Activated CD4-positive, alpha-beta T cell treated with anti-CD3 and anti-CD28 coated beads, Interleukin-2, amount 10 ng/mL, durations not matched to agents 7 days and 5 days (primary cell): ENCODE data around the gene SPDYE4. TPM values are rescaled to one million over a fixed set of nuclear protein-coding genes. Genes with fewer than 3 reads are reported as not detected.

Experiments
- CTCF ChIA-PET: fragments of 350-600 bp; sonication (Branson Sonifier 250); formaldehyde crosslinking; loops from one replicate; lab custom pipeline; 2021; ENCODE audit warnings: antibody characterized with exemption; lab: Charles Lee
- POLR2A ChIA-PET: fragments of 350-600 bp; sonication (Branson Sonifier 250); formaldehyde crosslinking; loops from one replicate; lab custom pipeline; 2021; ENCODE audit warnings: antibody characterized with exemption; lab: Charles Lee
- DNase-seq: peaks from one replicate; pipeline ENCODE4 v3.0.0-alpha.2; 2020
- H3K27ac Mint-ChIP-seq: one replicate; pipeline ENCODE4 v1.8.0; 2021; ENCODE audit warnings: mild to moderate bottlenecking, moderate library complexity, mixed read lengths
- H3K27me3 Mint-ChIP-seq: one replicate; pipeline ENCODE4 v1.8.0; 2021; ENCODE audit warnings: mixed read lengths
- H3K36me3 Mint-ChIP-seq: one replicate; pipeline ENCODE4 v1.8.0; 2021; ENCODE audit warnings: low read depth, mixed read lengths
- H3K4me1 Mint-ChIP-seq: one replicate; pipeline ENCODE4 v1.8.0; 2021; ENCODE audit warnings: mixed read lengths
- H3K4me3 Mint-ChIP-seq: one replicate; pipeline ENCODE4 v1.8.0; 2021; ENCODE audit warnings: mild to moderate bottlenecking, moderate library complexity, mixed read lengths
- H3K9me3 Mint-ChIP-seq: one replicate; pipeline ENCODE4 v1.8.0; 2021; ENCODE audit warnings: mixed read lengths
- total RNA-seq, 2 experiments: library from RNA; stranded (reverse); gene quantifications; one replicate each; pipeline ENCODE4 v1.2.3, GENCODE V29; 2021

SPDYE4 gene
- total RNA-seq, 2 experiments from 2014 or later = not detected

DNA sequence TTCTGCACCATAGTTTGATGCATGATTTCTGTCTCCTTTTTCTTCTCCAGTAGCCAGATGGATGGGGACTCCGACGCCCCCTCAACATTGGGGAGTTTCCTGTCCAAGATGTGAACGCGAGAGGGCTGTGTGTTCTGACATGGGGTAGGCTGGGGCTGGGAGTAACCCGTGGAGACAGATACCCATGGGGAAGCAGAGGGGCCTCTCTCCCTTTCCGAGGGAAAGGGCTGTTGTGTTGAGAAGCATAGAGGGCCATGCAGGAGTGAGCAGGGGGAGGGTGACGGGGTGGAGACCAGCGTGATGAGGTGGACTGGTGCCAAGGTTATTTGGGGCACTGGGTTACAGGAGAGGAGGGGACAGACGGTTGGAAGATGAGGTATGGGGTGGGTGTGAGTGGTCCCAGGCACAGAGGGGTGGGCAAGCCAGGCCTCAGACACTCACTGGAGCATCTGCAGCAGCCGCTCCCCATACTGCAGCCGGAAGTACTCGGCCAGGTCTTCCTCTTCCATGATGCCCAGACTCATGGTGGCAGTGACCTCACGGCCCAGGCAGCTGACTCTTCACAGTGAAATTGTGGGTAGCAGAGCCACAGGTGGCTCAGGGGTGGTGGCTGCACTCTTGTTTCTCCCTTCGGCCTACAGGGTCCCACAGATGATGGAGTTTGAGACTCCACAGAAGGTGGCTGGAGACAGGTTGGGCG lies 14.1 kb downstream of the SPDYE4 start:
- H3K36me3 Mint-ChIP-seq = no peaks in the 10 kb centered on the region
- DNase-seq = no peak

GRCh38 chr17:8742819-8743218 lies 15.5 kb downstream of the SPDYE4 start:
- Mint-ChIP-seq H3K4me3 (no peak overlapping the region), H3K27ac (peak overlapping the region; percentile 42), H3K36me3 (no peaks in the 10 kb centered on the region), H3K9me3 (peaks cover 4% of the 10 kb centered on the region), H3K27me3 (peaks cover 15% of the 10 kb centered on the region), H3K4me1 (peaks cover 23% of the 10 kb centered on the region)
- ChIA-PET POLR2A (no interaction called here), CTCF (no interaction called here)
- DNase-seq = no peak

More for the DNA sequence above, 14.1 kb downstream of the SPDYE4 start:
- Mint-ChIP-seq H3K9me3 (peaks cover 5% of the 10 kb centered on the region), H3K27me3 (peaks cover 14% of the 10 kb centered on the region), H3K4me1 (peaks cover 26% of the 10 kb centered on the region), H3K27ac (peak overlapping the region; percentile 96), H3K4me3 (peak overlapping the region; percentile 51)
- CTCF ChIA-PET = no interaction called here
- POLR2A ChIA-PET = no interaction called here

GRCh38 chr17:8742274-8742673 lies 16.1 kb downstream of the SPDYE4 start:
- DNase-seq = no peak
- ChIA-PET CTCF (interaction anchor here (1.5 kb wide), 1 partner anchor 11 kb away, joined by 3 read pairs; no protein-coding TSS in a partner anchor), POLR2A (no interaction called here)
- H3K4me3 Mint-ChIP-seq = no peak overlapping the region
- H3K9me3 Mint-ChIP-seq = no peaks in the 10 kb centered on the region
- peaks cover 23% of the 10 kb centered on the region for H3K4me1 Mint-ChIP-seq
- no peak overlapping the region for H3K27ac Mint-ChIP-seq
- H3K27me3 Mint-ChIP-seq = peaks cover 13% of the 10 kb centered on the region
- H3K36me3 Mint-ChIP-seq = no peaks in the 10 kb centered on the region

DNA sequence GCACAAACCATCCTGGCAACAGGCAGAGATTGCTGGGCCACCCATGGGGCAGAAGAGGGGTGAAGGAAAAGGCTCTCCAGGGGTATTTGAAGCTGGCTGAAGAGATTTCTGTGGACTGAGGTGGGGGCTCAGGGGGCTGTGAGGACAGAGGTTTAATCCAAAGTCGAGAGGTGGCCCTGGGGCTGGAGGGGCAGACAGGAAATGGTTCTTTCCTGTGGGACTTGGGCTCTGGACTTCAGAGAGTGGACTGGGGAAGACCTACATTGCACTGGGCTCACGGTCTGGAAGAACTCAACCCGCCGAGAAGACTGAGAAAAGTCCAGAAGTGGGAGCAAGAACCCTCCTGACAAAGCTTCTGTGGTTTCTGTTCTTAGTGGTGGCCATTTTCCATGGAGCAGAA lies 16.6 kb downstream of the SPDYE4 start:
- POLR2A ChIA-PET = no interaction called here
- H3K27ac Mint-ChIP-seq = no peak overlapping the region

GRCh38 chr17:8741366-8741765 lies 17.0 kb downstream of the SPDYE4 start:
- DNase-seq = no peak
- Mint-ChIP-seq H3K27ac (no peak overlapping the region), H3K4me3 (no peak overlapping the region), H3K36me3 (no peaks in the 10 kb centered on the region), H3K27me3 (peaks cover 13% of the 10 kb centered on the region), H3K4me1 (peaks cover 21% of the 10 kb centered on the region), H3K9me3 (no peaks in the 10 kb centered on the region)
- POLR2A ChIA-PET = no interaction called here
- CTCF ChIA-PET = interaction anchor here (1.1 to 1.5 kb wide), 3 partner anchors 11 to 358 kb away, joined by 3 to 4 read pairs (median 3); no protein-coding TSS in a partner anchor

More for the DNA sequence above, 16.6 kb downstream of the SPDYE4 start:
- peaks cover 23% of the 10 kb centered on the region for H3K4me1 Mint-ChIP-seq
- H3K9me3 Mint-ChIP-seq = no peaks in the 10 kb centered on the region
- DNase-seq = no peak
- CTCF ChIA-PET = interaction anchor here (1.5 kb wide), 1 partner anchor 11 kb away, joined by 3 read pairs; no protein-coding TSS in a partner anchor
- H3K4me3 Mint-ChIP-seq = no peak overlapping the region
- peaks cover 12% of the 10 kb centered on the region for H3K27me3 Mint-ChIP-seq
- no peaks in the 10 kb centered on the region for H3K36me3 Mint-ChIP-seq

- ChIA-PET CTCF (interaction anchor here (1.1 to 1.3 kb wide), 2 partner anchors 15 to 357 kb away, joined by 3 to 4 read pairs; no protein-coding TSS in a partner anchor), POLR2A (no interaction called here)
- peak; percentile 28 for DNase-seq
- no peaks in the 10 kb centered on the region for H3K36me3 Mint-ChIP-seq
- H3K4me3 Mint-ChIP-seq = peak overlapping the region; percentile 68
- peaks cover 15% of the 10 kb centered on the region for H3K4me1 Mint-ChIP-seq
- H3K27ac Mint-ChIP-seq = peak overlapping the region; percentile 90
- no peaks in the 10 kb centered on the region for H3K9me3 Mint-ChIP-seq
- peaks cover 16% of the 10 kb centered on the region for H3K27me3 Mint-ChIP-seq
These were observed 17.9 kb downstream of the SPDYE4 start for GRCh38 chr17:8740486-8740885.

- ChIA-PET POLR2A (no interaction called here), CTCF (no interaction called here)
- DNase-seq = no peak
- Mint-ChIP-seq H3K4me1 (peaks cover 11% of the 10 kb centered on the region), H3K27me3 (peaks cover 16% of the 10 kb centered on the region), H3K4me3 (no peak overlapping the region), H3K9me3 (no peaks in the 10 kb centered on the region), H3K27ac (peak overlapping the region; percentile 2), H3K36me3 (no peaks in the 10 kb centered on the region)
These were observed 19.2 kb downstream of the SPDYE4 start for GRCh38 chr17:8739097-8739496.

DNA sequence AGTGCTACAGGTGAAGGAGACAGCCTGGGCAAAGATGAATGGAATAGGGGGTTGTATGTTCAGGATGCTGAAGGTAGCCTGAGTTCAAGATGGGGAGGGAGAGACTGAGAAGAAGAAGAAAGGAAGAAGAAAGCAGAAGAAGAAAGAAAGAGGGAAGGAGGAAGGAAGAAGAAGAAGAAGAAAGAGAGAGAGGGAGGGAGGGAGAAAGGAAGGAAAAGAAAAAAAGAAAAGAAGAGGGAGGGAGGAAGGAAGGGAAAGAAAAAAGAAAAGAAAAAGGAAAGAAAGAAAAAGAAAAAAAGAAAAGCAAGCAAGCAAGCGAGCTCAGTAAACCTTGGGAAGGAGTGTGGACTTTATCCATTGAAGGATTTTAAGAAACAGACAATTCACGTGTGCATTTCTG lies 21.6 kb downstream of the SPDYE4 start:
- Mint-ChIP-seq H3K27me3 (peaks cover 16% of the 10 kb centered on the region), H3K4me3 (no peak overlapping the region)
- CTCF ChIA-PET = interaction anchor here (2.0 kb wide), 1 partner anchor 9 kb away, joined by 5 read pairs; no protein-coding TSS in a partner anchor

GRCh38 chr17:8736362-8736761 lies 22.0 kb downstream of the SPDYE4 start:
- Mint-ChIP-seq H3K27ac (no peak overlapping the region), H3K36me3 (no peaks in the 10 kb centered on the region), H3K4me1 (peaks cover 11% of the 10 kb centered on the region), H3K4me3 (no peak overlapping the region), H3K9me3 (no peaks in the 10 kb centered on the region), H3K27me3 (peaks cover 16% of the 10 kb centered on the region)
- ChIA-PET CTCF (interaction anchor here (2.0 kb wide), 1 partner anchor 10 kb away, joined by 5 read pairs; no protein-coding TSS in a partner anchor), POLR2A (no interaction called here)
- no peak for DNase-seq

More for the DNA sequence above, 21.6 kb downstream of the SPDYE4 start:
- Mint-ChIP-seq H3K36me3 (no peaks in the 10 kb centered on the region), H3K4me1 (peaks cover 11% of the 10 kb centered on the region), H3K27ac (no peak overlapping the region), H3K9me3 (no peaks in the 10 kb centered on the region)
- DNase-seq = no peak
- POLR2A ChIA-PET = no interaction called here

DNA sequence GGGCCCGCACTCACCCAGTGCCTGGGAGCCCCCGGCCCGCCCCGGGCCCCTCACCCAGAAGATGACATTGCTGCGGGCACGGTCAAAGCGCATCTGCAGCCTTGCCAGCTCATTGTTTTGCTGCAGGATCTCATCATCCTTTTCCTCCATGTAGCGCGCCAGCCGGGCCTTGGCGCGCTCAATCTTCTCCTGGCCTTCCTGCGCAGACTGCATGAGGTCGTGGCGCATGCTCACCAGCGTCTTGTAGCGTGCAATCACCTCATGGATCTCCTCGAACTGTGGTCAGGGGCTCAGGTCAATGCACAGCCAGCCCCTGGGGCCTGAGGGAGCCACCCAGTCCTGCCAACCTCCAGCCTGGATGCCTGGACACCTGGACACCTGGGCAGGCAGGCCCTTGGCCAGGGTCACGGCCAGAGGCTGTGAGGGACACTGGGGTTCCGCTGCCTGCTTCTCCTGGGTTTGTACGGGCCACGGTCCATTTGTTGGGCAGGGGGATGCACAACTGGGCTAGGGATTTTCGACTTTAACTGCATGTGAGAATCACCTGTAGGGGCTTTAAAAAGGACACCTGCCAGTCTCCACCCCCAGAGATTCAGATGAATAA lies 22.9 kb downstream of the SPDYE4 start:
- CTCF ChIA-PET = no interaction called here
- H3K36me3 Mint-ChIP-seq = no peaks in the 10 kb centered on the region
- no peak overlapping the region for H3K4me3 Mint-ChIP-seq
- H3K9me3 Mint-ChIP-seq = no peaks in the 10 kb centered on the region
- H3K4me1 Mint-ChIP-seq = peaks cover 5% of the 10 kb centered on the region
- H3K27me3 Mint-ChIP-seq = peaks cover 16% of the 10 kb centered on the region
- no peak for DNase-seq
- H3K27ac Mint-ChIP-seq = no peak overlapping the region
- POLR2A ChIA-PET = no interaction called here

DNA sequence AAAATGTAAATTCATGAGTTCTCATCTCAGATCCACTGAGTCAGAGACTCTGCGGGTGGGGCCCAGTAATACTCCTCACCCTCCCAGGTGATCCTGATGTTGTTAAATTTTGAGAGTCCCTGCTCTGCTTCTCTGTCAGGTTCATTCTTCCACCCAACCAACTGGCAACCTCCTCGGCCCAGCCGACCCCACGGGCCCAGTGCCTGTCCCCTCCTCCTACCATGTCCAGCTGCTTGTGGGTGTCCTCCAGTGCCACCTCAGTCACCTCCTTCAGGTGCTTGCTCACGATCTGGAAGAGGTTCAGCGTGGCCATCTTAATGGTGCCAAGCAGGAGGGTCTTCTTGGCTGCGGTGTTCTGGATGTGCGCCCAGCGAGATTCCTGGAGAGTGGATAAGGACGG lies 23.5 kb downstream of the SPDYE4 start:
- no peak overlapping the region for H3K27ac Mint-ChIP-seq
- no peaks in the 10 kb centered on the region for H3K36me3 Mint-ChIP-seq
- peaks cover 16% of the 10 kb centered on the region for H3K27me3 Mint-ChIP-seq
- DNase-seq = no peak
- POLR2A ChIA-PET = no interaction called here
- no peaks in the 10 kb centered on the region for H3K9me3 Mint-ChIP-seq
- peaks cover 1% of the 10 kb centered on the region for H3K4me1 Mint-ChIP-seq
- CTCF ChIA-PET = no interaction called here
- H3K4me3 Mint-ChIP-seq = no peak overlapping the region

GRCh38 chr17:8732406-8733085 lies 25.8 kb downstream of the SPDYE4 start:
- ChIA-PET CTCF (no interaction called here), POLR2A (no interaction called here)
- no peaks in the 10 kb centered on the region for H3K36me3 Mint-ChIP-seq
- H3K4me3 Mint-ChIP-seq = no peak overlapping the region
- H3K27ac Mint-ChIP-seq = no peak overlapping the region
- no peaks in the 10 kb centered on the region for H3K4me1 Mint-ChIP-seq
- H3K9me3 Mint-ChIP-seq = no peaks in the 10 kb centered on the region
- no peak for DNase-seq
- H3K27me3 Mint-ChIP-seq = peaks cover 13% of the 10 kb centered on the region

GRCh38 chr17:8729860-8730259 lies 28.5 kb downstream of the SPDYE4 start:
- ChIA-PET CTCF (interaction anchor here (1.0 kb wide), 1 partner anchor 16 kb away, joined by 3 read pairs; no protein-coding TSS in a partner anchor), POLR2A (no interaction called here)
- Mint-ChIP-seq H3K9me3 (no peaks in the 10 kb centered on the region), H3K27me3 (no peaks in the 10 kb centered on the region), H3K4me3 (no peak overlapping the region), H3K4me1 (no peaks in the 10 kb centered on the region), H3K27ac (peak overlapping the region; percentile 33), H3K36me3 (no peaks in the 10 kb centered on the region)
- DNase-seq = no peak
